GM21529 (cell line): ENCODE results near the gene CACNB2.

Experiments used
- ATAC-seq: cut with Tn5 transposase; IDR thresholded peaks from one replicate; pipeline ENCODE4 v1.9.1; 2021; ENCODE audit not compliant: unreplicated experiment

CACNB2 gene

GRCh38 chr10:18328941-18329340 lies 188.7 kb downstream of the CACNB2 start:
- ATAC-seq = no peak

- ATAC-seq = no peak
These were observed 191.8 kb downstream of the CACNB2 start for GRCh38 chr10:18332048-18332447.

GRCh38 chr10:18332484-18332883 lies 192.3 kb downstream of the CACNB2 start:
- no peak for ATAC-seq

GRCh38 chr10:18333621-18334020 lies 193.4 kb downstream of the CACNB2 start:
- ATAC-seq = no peak

GRCh38 chr10:18334116-18334867 lies 194.1 kb downstream of the CACNB2 start:
- ATAC-seq = no peak

GRCh38 chr10:18340496-18341051 lies 200.3 kb downstream of the CACNB2 start:
- ATAC-seq = no peak

- ATAC-seq = no peak
These were observed 200.8 kb downstream of the CACNB2 start for GRCh38 chr10:18341055-18341454.

- no peak for ATAC-seq
These were observed 203.3 kb downstream of the CACNB2 start for GRCh38 chr10:18343573-18343972.

GRCh38 chr10:18345308-18345707 lies 205.1 kb downstream of the CACNB2 start:
- ATAC-seq = no peak

GRCh38 chr10:18350340-18350739 lies 210.1 kb downstream of the CACNB2 start:
- ATAC-seq = no peak

- ATAC-seq = no peak
These were observed 211.2 kb downstream of the CACNB2 start for GRCh38 chr10:18351421-18351820.

- no peak for ATAC-seq
These were observed 212.0 kb downstream of the CACNB2 start for GRCh38 chr10:18352175-18352574.

GRCh38 chr10:18359812-18360211 lies 219.6 kb downstream of the CACNB2 start:
- no peak for ATAC-seq

- ATAC-seq = no peak
These were observed 222.7 kb downstream of the CACNB2 start for GRCh38 chr10:18362892-18363291.

GRCh38 chr10:18364987-18365775 lies 225.0 kb downstream of the CACNB2 start:
- no peak for ATAC-seq

GRCh38 chr10:18367840-18368239 lies 227.6 kb downstream of the CACNB2 start:
- no peak for ATAC-seq

- no peak for ATAC-seq
These were observed 228.0 kb downstream of the CACNB2 start for GRCh38 chr10:18368273-18368672.

GRCh38 chr10:18368682-18369081 lies 228.5 kb downstream of the CACNB2 start:
- ATAC-seq = no peak

GRCh38 chr10:18369859-18370473 lies 229.7 kb downstream of the CACNB2 start:
- no peak for ATAC-seq

GRCh38 chr10:18376650-18377049 lies 236.4 kb downstream of the CACNB2 start:
- ATAC-seq = no peak

- ATAC-seq = no peak
These were observed 237.7 kb downstream of the CACNB2 start for GRCh38 chr10:18377898-18378297.

- no peak for ATAC-seq
These were observed 238.5 kb downstream of the CACNB2 start for GRCh38 chr10:18378766-18379165.
